Caco-2 (cell line): ENCODE data around the gene CAGE1. TPM values are rescaled to one million over a fixed set of nuclear protein-coding genes. Genes with fewer than 3 reads are reported as not detected.

Experiments used
- BruUV-seq: library from RNA; stranded (reverse); fragments of 400-500 nt; replicated peaks from 2 replicates; lab custom pipeline; 2021; lab: Mats Ljungman, UMichigan
- CTCF ChIA-PET: fragments of 300-600 bp; sonication (Branson Sonifier 250); formaldehyde crosslinking; loops from one replicate; lab custom pipeline; 2022; ENCODE audit warnings: antibody characterized with exemption; lab: Charles Lee
- POLR2A ChIA-PET: fragments of 300-600 bp; sonication (Branson Sonifier 250); formaldehyde crosslinking; loops from one replicate; lab custom pipeline; 2022; ENCODE audit warnings: antibody characterized with exemption; lab: Charles Lee
- DNase-seq, 2 experiments: peaks; one replicate each; pipeline versions ENCODE4 v3.0.0 to v3.0.0-alpha.2; 2020 to 2022
- H3K27me3 ChIP-seq: replicated peaks from 2 replicates; pipeline ENCODE4 v1.6.0; 2011; ENCODE audit warnings: low read length; ENCODE audit not compliant: control insufficient read depth, insufficient read depth
- H3K36me3 ChIP-seq: 2 replicates; pipeline ENCODE4 v1.5.1; 2011; ENCODE audit warnings: low read length; ENCODE audit not compliant: control insufficient read depth, insufficient read depth
- H3K4me1 ChIP-seq: fragments of 250-450 bp; sonication (Bioruptor Pico); 2 replicates; pipeline ENCODE4 v1.5.1; 2020; ENCODE audit warnings: mild to moderate bottlenecking
- H3K4me3 ChIP-seq: 2 replicates; pipeline ENCODE4 v1.5.1; 2011; ENCODE audit warnings: low read depth, mild to moderate bottlenecking, control low read depth, low read length
- H3K9me3 ChIP-seq: fragments of 250-450 bp; sonication (Bioruptor Pico); 2 replicates; pipeline ENCODE4 v1.5.1; 2020; ENCODE audit warnings: mild to moderate bottlenecking, moderate library complexity
- H3K27ac Mint-ChIP-seq: one replicate; pipeline ENCODE4 v1.8.0; 2022; ENCODE audit warnings: mixed read lengths; ENCODE audit not compliant: unreplicated experiment
- H3K27me3 Mint-ChIP-seq: one replicate; pipeline ENCODE4 v1.8.0; 2022; ENCODE audit warnings: mixed read lengths; ENCODE audit not compliant: insufficient read depth, unreplicated experiment
- H3K36me3 Mint-ChIP-seq: one replicate; pipeline ENCODE4 v1.8.0; 2022; ENCODE audit warnings: mild to moderate bottlenecking, mixed read lengths; ENCODE audit not compliant: insufficient read depth, unreplicated experiment
- H3K4me1 Mint-ChIP-seq: one replicate; pipeline ENCODE4 v1.8.0; 2022; ENCODE audit warnings: low read depth, mixed read lengths; ENCODE audit not compliant: unreplicated experiment
- H3K4me3 Mint-ChIP-seq: one replicate; pipeline ENCODE4 v1.8.0; 2022; ENCODE audit warnings: mild to moderate bottlenecking, moderate library complexity, mixed read lengths; ENCODE audit not compliant: unreplicated experiment
- H3K9me3 Mint-ChIP-seq: one replicate; pipeline ENCODE4 v1.8.0; 2022; ENCODE audit warnings: mixed read lengths; ENCODE audit not compliant: unreplicated experiment
- CTCF ChIP-seq, 2 experiments: fragments of 200-600 bp in 1 of 2; IDR thresholded peaks; 1 replicate in 1 of 2; 2 replicates in 1 of 2; pipeline versions ENCODE4 v1.5.1 to v1.8.0; 2011 to 2022; ENCODE audit warnings: antibody characterized with exemption in 1 of 2, control low read depth in 1 of 2, inconsistent platforms in 1 of 2, low read depth in 1 of 2, low read length in 1 of 2, mild to moderate bottlenecking in 1 of 2, moderate library complexity in 1 of 2; ENCODE audit not compliant: insufficient read depth in 1 of 2, severe bottlenecking in 1 of 2, unreplicated experiment in 1 of 2
- intact Hi-C: fragments of 100-400 bp; cut with micrococcal nuclease; formaldehyde crosslinking; loops from one replicate; pipeline ENCODE4 v1.10.0; 2022; ENCODE audit not compliant: unreplicated experiment
- total RNA-seq: library from RNA; stranded (reverse); gene quantifications from 2 replicates; pipeline ENCODE4 v1.2.3, GENCODE V29; 2022

CAGE1 gene
- total RNA-seq, 1 experiment from 2014 or later = 0.59 TPM

GRCh38 chr6:7285416-7285815 lies 104.1 kb downstream of the CAGE1 start:
- H3K27me3 Mint-ChIP-seq = no peaks in the 10 kb centered on the region
- no peak overlapping the region for H3K4me3 Mint-ChIP-seq
- TF ChIP-seq CTCF (IDR thresholded peaks at IDR 0.05; ENCODE audit: insufficient read depth in 1 of 2, low read depth in 1 of 2, low read length in 1 of 2, severe bottlenecking in 1 of 2, unreplicated experiment in 1 of 2) = no peak
- DNase-seq = no peak
- CTCF ChIA-PET = interaction anchor here (1.0 kb wide), 1 partner anchor 7 kb away, joined by 3 read pairs; no protein-coding TSS in a partner anchor
- peaks cover 53% of the 10 kb centered on the region for H3K36me3 Mint-ChIP-seq
- POLR2A ChIA-PET = no interaction called here
- intact Hi-C loops = no loop called here
- H3K27me3 ChIP-seq = no peaks in the 10 kb centered on the region
- no peak overlapping the region for H3K27ac Mint-ChIP-seq
- no TSS peak for BruUV-seq
- H3K4me1 Mint-ChIP-seq = no peaks in the 10 kb centered on the region
- no peaks in the 10 kb centered on the region for H3K4me1 ChIP-seq
- H3K9me3 ChIP-seq = no peaks in the 10 kb centered on the region
- no peaks in the 10 kb centered on the region; the same call in 1 of the 2 replicates for H3K36me3 ChIP-seq
- no peak overlapping the region for H3K4me3 ChIP-seq
- no peaks in the 10 kb centered on the region for H3K9me3 Mint-ChIP-seq

DNA sequence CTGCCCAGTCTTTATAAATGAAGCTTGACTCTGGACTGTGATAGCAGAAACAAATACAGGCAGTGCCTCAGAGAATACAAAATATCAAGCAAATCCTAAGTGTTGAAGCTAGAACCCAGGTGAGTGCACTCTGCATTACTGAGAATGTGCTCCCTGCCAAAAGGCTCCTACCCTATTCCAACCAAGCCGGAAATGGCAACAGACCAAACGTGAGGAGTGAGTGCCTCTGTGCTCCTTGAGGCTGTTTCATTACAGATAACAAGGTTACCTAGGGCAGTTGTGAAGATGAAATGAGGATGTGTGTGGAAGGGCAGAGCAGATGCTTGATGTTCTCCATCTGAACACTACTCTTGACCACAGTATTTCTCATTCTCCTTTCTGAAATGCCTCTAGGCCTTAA lies 105.9 kb downstream of the CAGE1 start:
- H3K4me1 ChIP-seq = no peaks in the 10 kb centered on the region
- DNase-seq = no peak
- H3K27me3 ChIP-seq = no peaks in the 10 kb centered on the region
- Mint-ChIP-seq H3K27ac (no peak overlapping the region), H3K4me1 (no peaks in the 10 kb centered on the region), H3K4me3 (no peak overlapping the region), H3K36me3 (peaks cover 43% of the 10 kb centered on the region), H3K27me3 (no peaks in the 10 kb centered on the region), H3K9me3 (no peaks in the 10 kb centered on the region)
- H3K4me3 ChIP-seq = no peak overlapping the region
- TF ChIP-seq CTCF (IDR thresholded peaks at IDR 0.05; ENCODE audit: insufficient read depth in 1 of 2, low read depth in 1 of 2, low read length in 1 of 2, severe bottlenecking in 1 of 2, unreplicated experiment in 1 of 2) = no peak
- CTCF ChIA-PET = interaction anchor here (0.6 to 1.1 kb wide), 2 partner anchors 126 to 148 kb away, joined by 3 to 5 read pairs; no protein-coding TSS in a partner anchor
- H3K9me3 ChIP-seq = no peaks in the 10 kb centered on the region
- no peaks in the 10 kb centered on the region; the same call in 1 of the 2 replicates for H3K36me3 ChIP-seq
- POLR2A ChIA-PET = no interaction called here
- no TSS peak for BruUV-seq
- intact Hi-C loops = no loop called here

GRCh38 chr6:7282097-7282906 lies 107.2 kb downstream of the CAGE1 start:
- ChIA-PET POLR2A (no interaction called here), CTCF (interaction anchor here (1.1 kb wide), 1 partner anchor 149 kb away, joined by 3 read pairs; no protein-coding TSS in a partner anchor)
- TF ChIP-seq CTCF (IDR thresholded peaks at IDR 0.05; ENCODE audit: insufficient read depth in 1 of 2, low read depth in 1 of 2, low read length in 1 of 2, severe bottlenecking in 1 of 2, unreplicated experiment in 1 of 2) = no peak
- no peaks in the 10 kb centered on the region for H3K4me1 ChIP-seq
- Mint-ChIP-seq H3K27me3 (no peaks in the 10 kb centered on the region), H3K36me3 (peaks cover 35% of the 10 kb centered on the region), H3K4me3 (no peak overlapping the region), H3K27ac (no peak overlapping the region), H3K4me1 (no peaks in the 10 kb centered on the region), H3K9me3 (no peaks in the 10 kb centered on the region)
- intact Hi-C loops = no loop called here
- H3K4me3 ChIP-seq = no peak overlapping the region
- no peak for DNase-seq
- no TSS peak for BruUV-seq
- no peaks in the 10 kb centered on the region; the same call in 1 of the 2 replicates for H3K36me3 ChIP-seq
- H3K9me3 ChIP-seq = no peaks in the 10 kb centered on the region
- H3K27me3 ChIP-seq = no peaks in the 10 kb centered on the region

Other genes with a start within 250 kb of the CAGE1 start
- 136 and 150 TPM in 2 replicates for gene SSR1, start 76.5 kb downstream of the CAGE1 start, total RNA-seq
- 34.2 and 36.1 TPM in 2 replicates for gene RIOK1, start 66 bp upstream of the CAGE1 start, total RNA-seq
- 191 and 193 TPM in 2 replicates for gene DSP, start 151.9 kb upstream of the CAGE1 start, total RNA-seq
- gene SNRNP48, start 200.5 kb upstream of the CAGE1 start, total RNA-seq = 25.1 and 29.1 TPM in 2 replicates